ENCODE measurements around the gene DAB2.

GRCh38 chr5:39340506-39340905 is 84.3 kb downstream of the DAB2 start:
- TF ChIP-seq CTCF (IDR thresholded peaks at IDR 0.05 in 4 of 5, conservative IDR thresholded peaks at IDR 0.05 in 1 of 5) (no peak), POLR2A (IDR thresholded peaks at IDR 0.05) (no peak)

Measured in gastrocnemius medialis (tissue), 4 donors.